DMS153 (cell line): ENCODE measurements around the gene SLC12A7.

Experiments used
- DNase-seq: peaks from one replicate; lab custom pipeline; 2025; lab: John Stamatoyannopoulos, UW

SLC12A7 gene

GRCh38 chr5:1050423-1051365 is 61.2 kb downstream of the SLC12A7 start:
- DNase-seq, result no peak

DNA sequence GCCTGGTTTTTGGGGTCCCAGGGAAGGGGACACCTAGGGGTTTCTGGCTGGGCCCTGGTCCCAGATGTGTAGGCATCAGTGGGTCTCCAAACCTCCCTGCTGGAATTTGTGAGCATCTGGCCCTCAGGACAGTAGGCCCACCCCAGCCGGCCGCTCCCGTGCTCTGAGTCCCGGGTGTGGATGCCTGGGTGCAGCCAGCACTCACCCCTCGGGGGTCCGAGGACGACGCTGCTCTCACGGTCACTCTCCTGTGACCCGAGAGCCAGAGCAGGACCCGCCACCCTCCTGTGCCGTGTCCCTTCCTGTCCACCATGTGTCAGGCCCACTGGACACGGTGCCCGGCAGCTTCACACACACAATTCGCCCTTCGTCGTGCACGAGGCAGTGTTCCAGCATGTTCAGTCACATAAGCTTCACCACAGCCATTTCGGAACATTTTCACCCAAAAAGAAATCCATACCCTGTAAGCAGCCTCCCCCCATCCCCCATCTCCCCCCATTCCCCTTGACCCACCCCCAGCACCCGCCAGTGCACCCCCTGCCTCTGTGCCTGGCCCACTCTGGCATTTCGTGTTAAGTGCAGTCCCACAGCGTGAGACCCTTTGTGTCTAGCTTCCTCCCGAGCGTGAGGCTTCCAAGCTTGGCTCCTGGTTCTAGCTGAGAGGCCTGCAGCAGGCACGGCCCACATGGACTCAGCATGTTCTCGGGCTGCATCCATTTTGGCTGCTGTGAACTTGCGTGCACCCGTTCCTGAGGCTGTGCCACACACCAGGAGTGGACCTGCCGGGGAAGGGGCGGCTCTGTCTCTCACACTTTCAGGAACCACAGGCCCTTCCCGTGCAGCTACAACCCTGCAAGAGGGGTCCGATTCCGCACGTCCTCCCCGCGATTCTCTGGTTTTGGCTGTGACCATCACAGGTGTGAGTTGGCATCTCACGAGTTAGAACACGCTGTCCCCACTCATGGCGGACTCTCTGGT is 62.7 kb downstream of the SLC12A7 start:
- DNase-seq, result no peak

- DNase-seq, result no peak
These were observed 63.6 kb downstream of the SLC12A7 start for GRCh38 chr5:1048162-1048721.

DNA sequence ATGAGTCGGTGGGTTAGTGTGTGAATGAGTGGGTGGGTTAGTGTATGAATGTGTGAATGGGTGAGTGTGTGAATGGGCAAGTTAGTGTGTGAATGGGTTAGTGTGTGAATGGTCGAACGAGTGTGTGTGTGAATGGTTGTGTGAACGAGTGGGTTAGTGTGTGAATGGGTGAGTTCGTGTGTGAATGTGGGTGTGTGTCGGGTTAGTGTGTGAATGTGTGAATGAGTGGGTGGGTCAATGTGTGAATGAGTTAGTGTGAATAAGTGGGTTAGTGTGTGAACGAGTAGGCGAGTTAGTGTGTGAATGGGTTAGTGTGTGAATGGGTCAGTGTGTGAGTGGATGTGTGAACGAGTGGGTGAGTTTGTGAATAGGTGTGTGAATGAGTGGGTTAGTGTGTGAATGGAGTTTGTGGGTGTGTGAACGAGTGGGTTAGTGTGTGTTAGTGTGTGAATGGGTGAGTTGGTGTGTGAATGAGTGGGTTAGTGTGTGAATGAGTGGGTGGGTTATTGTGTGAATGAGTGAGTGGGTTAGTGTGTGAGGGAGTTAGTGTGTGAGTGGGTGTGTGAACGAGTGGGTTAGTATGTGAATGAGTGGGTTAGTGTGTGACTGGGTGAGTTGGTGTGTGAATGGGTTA is 64.4 kb downstream of the SLC12A7 start:
- no peak for DNase-seq

DNA sequence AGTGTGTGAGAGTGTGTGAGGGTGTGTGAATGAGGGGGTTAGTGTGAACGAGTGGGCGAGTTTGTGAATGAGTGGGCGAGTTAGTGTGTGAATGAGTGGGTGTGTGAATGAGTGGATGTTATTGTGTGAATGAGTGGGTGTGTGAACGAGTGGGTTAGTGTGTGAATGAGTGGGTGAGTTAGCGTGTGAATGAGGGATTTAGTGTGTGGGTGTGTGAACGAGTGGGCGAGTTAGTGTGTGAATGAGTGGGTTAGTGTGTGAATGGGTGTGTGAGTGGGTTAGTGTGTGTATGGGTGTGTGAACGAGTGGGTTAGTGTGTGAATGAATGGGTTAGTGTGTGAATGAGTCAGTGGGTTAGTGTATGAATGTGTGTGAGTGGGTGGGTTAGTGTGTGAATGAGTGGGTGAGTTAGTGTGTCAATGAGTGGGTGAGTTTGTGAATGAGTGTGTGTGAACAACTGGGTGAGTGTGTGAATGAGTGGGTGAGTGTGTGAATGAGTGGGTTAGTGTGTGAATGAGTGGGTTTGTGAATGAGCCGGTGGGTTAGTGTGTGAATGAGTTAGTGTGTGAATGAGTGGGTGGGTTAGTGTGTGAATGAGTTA is 65.8 kb downstream of the SLC12A7 start:
- DNase-seq, result no peak

DNA sequence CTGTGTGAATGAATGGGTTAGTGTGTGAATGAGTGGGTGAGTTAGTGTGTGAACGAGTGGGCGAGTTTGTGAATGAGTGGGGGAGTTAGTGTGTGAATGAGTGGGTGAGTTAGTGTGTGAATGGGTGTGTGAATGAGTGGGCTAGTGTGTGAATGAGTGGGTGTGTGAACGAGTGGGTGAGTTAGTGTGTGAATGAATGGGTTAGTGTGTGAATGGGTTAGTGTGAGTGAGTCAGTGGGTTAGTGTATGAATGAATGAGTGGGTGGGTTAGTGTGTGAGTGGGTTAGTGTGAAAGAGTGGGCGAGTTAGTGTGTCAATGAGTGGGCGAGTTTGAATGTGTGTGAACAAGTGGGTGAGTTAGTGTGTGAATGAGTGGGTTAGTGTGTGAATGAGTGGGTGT is 67.7 kb downstream of the SLC12A7 start:
- no peak for DNase-seq

- DNase-seq, result no peak
These were observed 68.5 kb downstream of the SLC12A7 start for GRCh38 chr5:1043327-1043726.

- no peak for DNase-seq
These were observed 69.2 kb downstream of the SLC12A7 start for GRCh38 chr5:1042626-1043025.

GRCh38 chr5:1041225-1042143 is 70.4 kb downstream of the SLC12A7 start:
- DNase-seq, result no peak

DNA sequence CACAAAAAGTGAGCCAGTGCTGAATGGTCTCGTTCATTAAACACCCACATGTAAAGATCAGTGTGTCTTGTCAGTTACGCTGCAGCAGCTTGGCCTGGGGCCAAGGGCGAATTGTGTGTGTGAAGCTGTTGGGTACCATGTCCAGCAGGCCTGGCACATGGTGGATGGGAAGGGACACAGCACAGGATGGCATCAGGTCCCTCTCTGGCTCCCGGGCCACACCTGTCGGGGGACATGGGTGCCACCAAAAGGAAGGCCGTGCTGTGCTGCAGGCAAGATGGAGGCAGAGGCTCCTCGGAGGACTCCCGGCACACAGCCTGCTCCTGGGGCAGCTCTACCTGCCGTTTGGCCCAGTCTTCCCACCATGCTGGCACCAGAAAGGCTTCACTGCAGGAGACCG is 71.3 kb downstream of the SLC12A7 start:
- DNase-seq, result no peak

GRCh38 chr5:1039706-1040260 is 72.1 kb downstream of the SLC12A7 start:
- no peak for DNase-seq

DNA sequence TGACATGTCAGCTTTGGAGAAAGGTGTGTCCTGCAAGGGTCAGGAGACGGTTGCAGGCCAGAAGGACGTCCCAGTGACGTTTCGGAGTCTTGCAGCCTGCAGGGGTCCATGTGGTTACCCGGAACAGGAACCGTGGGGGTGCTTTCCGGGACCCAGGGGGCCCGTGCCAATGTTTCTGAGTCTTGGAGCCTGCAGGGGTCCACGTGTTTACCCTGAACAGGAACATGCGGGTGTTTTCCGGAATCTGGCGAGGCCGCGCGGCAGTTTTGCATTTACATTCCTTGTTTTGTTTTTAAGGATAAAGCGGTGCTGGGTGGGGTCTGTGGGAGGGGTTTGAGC is 72.7 kb downstream of the SLC12A7 start:
- DNase-seq, result no peak

- no peak for DNase-seq
These were observed 73.2 kb downstream of the SLC12A7 start for GRCh38 chr5:1038417-1039209.

DNA sequence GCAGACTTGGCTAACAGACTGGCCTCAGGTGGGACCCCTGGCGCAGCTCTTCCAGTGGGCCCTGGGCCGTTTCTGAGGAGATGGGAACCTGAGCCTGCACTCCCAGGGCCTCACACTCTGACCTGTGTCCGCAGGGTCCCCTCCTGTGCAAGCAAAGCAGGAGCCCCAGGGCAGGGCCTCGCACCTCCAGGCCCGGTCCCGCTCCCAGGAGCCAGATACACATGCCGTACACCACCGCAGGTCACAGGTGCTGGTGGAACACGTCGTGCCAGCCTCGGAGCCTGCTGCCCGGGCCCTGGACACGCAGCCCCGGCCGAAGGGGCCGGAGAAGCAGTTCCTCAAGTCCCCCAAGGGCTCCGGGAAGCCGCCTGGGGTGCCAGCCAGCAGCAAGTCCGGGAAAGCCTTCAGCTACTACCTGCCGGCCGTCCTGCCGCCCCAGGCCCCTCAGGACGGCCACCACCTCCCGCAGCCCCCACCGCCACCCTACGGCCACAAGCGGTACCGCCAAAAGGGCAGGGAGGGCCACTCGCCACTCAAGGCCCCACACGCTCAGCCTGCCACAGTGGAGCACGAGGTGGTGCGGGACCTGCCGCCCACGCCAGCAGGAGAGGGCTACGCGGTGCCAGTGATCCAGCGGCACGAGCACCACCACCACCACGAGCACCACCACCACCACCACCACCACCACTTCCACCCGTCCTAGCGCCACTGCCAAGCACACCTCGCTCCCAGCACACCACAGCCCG is 74.0 kb downstream of the SLC12A7 start:
- no peak for DNase-seq

- DNase-seq, result no peak
These were observed 74.7 kb downstream of the SLC12A7 start for GRCh38 chr5:1037123-1037670.

GRCh38 chr5:1036504-1037122 is 75.2 kb downstream of the SLC12A7 start:
- no peak for DNase-seq

DNA sequence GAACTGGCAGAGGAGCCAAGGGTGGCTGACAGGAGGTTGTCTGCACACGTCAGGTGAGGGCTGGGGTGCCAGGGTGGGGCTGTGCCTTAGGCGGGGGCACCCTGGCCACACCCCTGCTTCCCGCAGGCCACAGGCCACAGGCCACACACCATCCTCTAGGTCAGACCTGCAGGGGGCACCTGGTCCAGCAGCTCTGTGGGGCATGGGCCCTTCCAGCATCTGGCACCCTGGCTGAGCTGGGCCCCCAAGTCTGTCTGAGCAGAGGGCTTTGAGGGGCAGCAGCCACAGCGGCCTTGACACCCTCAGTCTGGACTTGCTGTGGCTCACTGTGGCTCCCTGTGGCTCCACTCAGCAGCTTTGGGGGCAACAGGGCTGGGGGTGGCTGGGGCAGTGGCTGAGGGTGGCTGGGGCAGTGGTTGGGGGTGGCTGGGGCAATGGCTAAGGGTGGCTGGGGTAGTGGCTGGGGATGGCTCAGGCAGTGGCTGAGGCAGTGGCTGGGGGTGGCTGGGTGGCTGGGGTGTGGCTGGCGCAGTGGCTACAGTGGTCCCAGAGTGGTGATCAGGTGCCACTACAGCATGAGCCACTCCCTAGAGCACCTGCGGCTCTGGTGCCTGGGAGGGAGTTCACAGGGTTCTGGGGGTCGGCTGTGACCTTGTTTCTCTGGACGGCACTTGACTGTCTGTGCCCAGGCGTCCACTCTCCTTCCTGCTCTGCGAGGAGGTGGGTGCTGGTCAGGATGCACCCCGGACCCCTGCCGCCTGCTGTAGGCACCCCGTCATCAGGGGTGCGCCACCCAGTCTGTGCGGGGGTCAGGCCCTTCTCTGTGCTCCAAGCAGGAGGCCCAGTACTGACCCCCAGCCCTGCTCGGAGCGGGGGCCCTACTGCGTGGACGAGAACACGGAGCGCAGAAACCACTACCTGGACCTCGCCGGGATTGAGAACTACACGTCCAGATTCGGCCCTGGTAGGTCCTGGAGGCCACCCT is 76.2 kb downstream of the SLC12A7 start:
- no peak for DNase-seq
